Fibroblast of lung (primary cell): ENCODE results near the gene CDH15. TPM values are rescaled to one million over a fixed set of nuclear protein-coding genes. Genes with fewer than 3 reads are reported as not detected.
A peak's percentile ranks its signal among the peaks of the same experiment; 100 is the strongest.

Experiments used
- DNase-seq, 2 donors: peaks; one replicate each; pipeline versions ENCODE4 v3.0.0 to v3.0.0-alpha.2; 2010; ENCODE audit warnings: low read depth in 2 of 2
- H2AFZ ChIP-seq: 2 replicates; pipeline ENCODE4 v1.5.1; 2012; ENCODE audit warnings: low read length, control low read depth, inconsistent platforms
- H3K27ac ChIP-seq: 2 replicates; pipeline ENCODE4 v1.5.1; 2011; ENCODE audit warnings: low read length, control low read depth; ENCODE audit not compliant: insufficient read depth
- H3K27me3 ChIP-seq: 2 replicates; pipeline ENCODE4 v1.5.1; 2011; ENCODE audit warnings: mild to moderate bottlenecking, low read length; ENCODE audit not compliant: control insufficient read depth, insufficient read depth
- H3K36me3 ChIP-seq: 2 replicates; pipeline ENCODE4 v1.5.1; 2011; ENCODE audit warnings: low read length; ENCODE audit not compliant: control insufficient read depth, insufficient read depth
- H3K4me1 ChIP-seq: 2 replicates; pipeline ENCODE4 v1.5.1; 2011; ENCODE audit warnings: low read length; ENCODE audit not compliant: control insufficient read depth, insufficient read depth; ENCODE audit errors: extremely low read depth
- H3K4me2 ChIP-seq: 2 replicates; pipeline ENCODE4 v1.5.1; 2011; ENCODE audit warnings: low read length, control low read depth; ENCODE audit not compliant: insufficient read depth; ENCODE audit errors: extremely low read depth
- H3K4me3 ChIP-seq, 4 experiments: fragments of 200-600 bp in 1 of 4; sonication (generic) in 1 of 4; replicated peaks in 1 of 4; 2 replicates each; pipeline ENCODE4 v1.5.1; 2011 to 2016; ENCODE audit warnings: low read length in 4 of 4, low read depth in 3 of 4, mild to moderate bottlenecking in 3 of 4, control low read depth in 2 of 4, inconsistent platforms in 1 of 4, mixed read lengths in 1 of 4; ENCODE audit not compliant: insufficient read depth in 1 of 4; ENCODE audit errors: control extremely low read depth in 1 of 4
- H3K79me2 ChIP-seq: 2 replicates; pipeline ENCODE4 v1.5.1; 2012; ENCODE audit warnings: mild to moderate bottlenecking, low read length, inconsistent platforms; ENCODE audit not compliant: control insufficient read depth, insufficient read depth
- H3K9ac ChIP-seq: 2 replicates; pipeline ENCODE4 v1.5.1; 2011; ENCODE audit warnings: mild to moderate bottlenecking, low read length, control low read depth; ENCODE audit not compliant: insufficient read depth
- H3K9me3 ChIP-seq: 2 replicates; pipeline ENCODE4 v1.5.1; 2012; ENCODE audit warnings: low read depth, low read length; ENCODE audit not compliant: control insufficient read depth, insufficient read depth
- H4K20me1 ChIP-seq: 2 replicates; pipeline ENCODE4 v1.5.1; 2011; ENCODE audit warnings: low read length; ENCODE audit not compliant: control insufficient read depth, insufficient read depth; ENCODE audit errors: extremely low read depth
- CTCF ChIP-seq, 2 donors: IDR thresholded peaks in 1 of 2; conservative IDR thresholded peaks in 1 of 2; 1 replicate in 1 of 2; 2 replicates in 1 of 2; pipeline ENCODE4 v1.5.1; 2011 to 2012; ENCODE audit warnings: low read length in 2 of 2, control low read depth in 1 of 2, inconsistent platforms in 1 of 2, low read depth in 1 of 2, mild to moderate bottlenecking in 1 of 2
- EZH2 ChIP-seq: IDR thresholded peaks from 2 replicates; pipeline ENCODE4 v1.5.1; 2012; ENCODE audit warnings: low read length, control low read depth, mild to moderate bottlenecking; ENCODE audit errors: missing control alignments
- polyA plus RNA-seq, 2 donors: library from polyadenylated mRNA; depleted of rRNA in 1 of 2; stranded (reverse) in 1 of 2; unstranded in 1 of 2; fragments of >200 nt; gene quantifications; 2 replicates each; pipeline ENCODE4 v1.2.1, GENCODE V29; 2011 to 2012; ENCODE audit warnings: missing spikeins in 1 of 2
- total RNA-seq: library from RNA; depleted of rRNA; stranded (reverse); fragments of >200 nt; gene quantifications from 2 replicates; pipeline ENCODE4 v1.2.1, GENCODE V29; 2014

The CDH15 gene
- total and polyA plus RNA-seq, 2 donors (not counting 1 experiment from before 2014, with no cell fraction given): 0.10 to 0.99 TPM

DNA sequence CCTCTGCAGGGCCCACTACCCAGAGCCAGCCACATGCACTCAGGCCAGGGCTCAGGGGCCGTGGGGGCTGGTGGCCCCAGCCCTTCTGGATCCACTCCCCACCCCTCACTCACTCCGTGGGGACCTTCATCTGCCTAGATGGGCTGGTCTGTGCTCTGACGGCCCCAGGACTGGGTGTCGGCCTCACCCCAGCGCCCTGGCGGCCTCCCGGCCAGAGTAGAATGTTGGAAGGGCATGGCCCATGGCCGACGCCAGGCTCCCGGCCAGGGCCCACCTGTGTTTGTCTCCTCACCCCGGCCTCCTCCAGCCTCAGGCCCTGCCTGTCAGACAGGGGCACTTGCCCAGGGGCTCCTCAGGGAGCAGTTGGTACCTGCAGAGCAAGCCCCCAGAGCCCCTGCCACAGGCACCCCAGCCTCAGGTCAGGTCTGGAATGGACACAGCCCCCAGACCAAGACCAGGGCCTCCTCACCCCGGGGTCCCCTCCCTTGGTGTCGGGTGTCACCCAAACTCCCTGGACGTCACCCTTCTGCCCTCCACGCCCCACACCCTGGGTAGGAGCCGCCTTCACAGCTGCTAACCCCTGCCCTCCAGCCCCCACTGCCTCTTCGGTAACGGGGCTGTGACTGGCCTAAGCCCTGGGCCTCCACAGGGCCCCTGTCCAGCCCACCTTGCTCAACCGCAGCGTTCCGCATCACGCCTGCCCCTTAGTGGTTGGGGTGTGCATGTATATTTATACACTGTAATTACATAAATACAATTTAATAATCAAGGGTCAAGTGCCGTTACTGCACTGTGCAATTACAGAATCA lies 3.0 kb upstream of the CDH15 start:
- Histone ChIP-seq H3K4me3 (no peak overlapping the region), H2AFZ (no peak overlapping the region), H3K36me3 (no peaks in the 10 kb centered on the region), H3K9me3 (no peaks in the 10 kb centered on the region), H3K4me2 (no peak overlapping the region), H4K20me1 (no peaks in the 10 kb centered on the region), H3K4me1 (peaks cover 7% of the 10 kb centered on the region), H3K27ac (no peak overlapping the region), H3K9ac (no peak overlapping the region), H3K27me3 (no peaks in the 10 kb centered on the region), H3K79me2 (no peaks in the 10 kb centered on the region)
- no peak for DNase-seq
- TF ChIP-seq EZH2: no peak
- peak in 1 of 2 donors; percentile 7 for TF ChIP-seq CTCF (conservative IDR thresholded peaks at IDR 0.05 in 1 of 2, IDR thresholded peaks at IDR 0.05 in 1 of 2; ENCODE audit: low read depth in 1 of 2, low read length in 2 of 2)

- Histone ChIP-seq H3K9me3 (no peaks in the 10 kb centered on the region), H3K36me3 (no peaks in the 10 kb centered on the region), H4K20me1 (no peaks in the 10 kb centered on the region), H3K27ac (no peak overlapping the region), H3K79me2 (no peaks in the 10 kb centered on the region), H3K4me1 (peaks cover 7% of the 10 kb centered on the region), H3K4me3 (no peak overlapping the region), H3K27me3 (no peaks in the 10 kb centered on the region), H3K4me2 (no peak overlapping the region), H3K9ac (no peak overlapping the region), H2AFZ (no peak overlapping the region)
- no peak for DNase-seq
- TF ChIP-seq EZH2 (no peak), CTCF (conservative IDR thresholded peaks at IDR 0.05 in 1 of 2, IDR thresholded peaks at IDR 0.05 in 1 of 2; ENCODE audit: low read depth in 1 of 2, low read length in 2 of 2) (no peak)
Observed at GRCh38 chr16:89169778-89170177, 1.8 kb upstream of the CDH15 start.

GRCh38 chr16:89170346-89171215 lies 967 bp upstream of the CDH15 start:
- peak overlapping the region in 1 of 4 experiments; percentile 10 for H3K4me3 ChIP-seq
- H3K79me2 ChIP-seq: no peaks in the 10 kb centered on the region
- peaks cover 7% of the 10 kb centered on the region for H3K4me1 ChIP-seq
- peak overlapping the region; percentile 68 for H3K4me2 ChIP-seq
- H2AFZ ChIP-seq: no peak overlapping the region
- TF ChIP-seq EZH2 (no peak), CTCF (conservative IDR thresholded peaks at IDR 0.05 in 1 of 2, IDR thresholded peaks at IDR 0.05 in 1 of 2; ENCODE audit: low read depth in 1 of 2, low read length in 2 of 2) (no peak)
- no peaks in the 10 kb centered on the region for H4K20me1 ChIP-seq
- H3K36me3 ChIP-seq: no peaks in the 10 kb centered on the region
- H3K27me3 ChIP-seq: no peaks in the 10 kb centered on the region
- no peaks in the 10 kb centered on the region for H3K9me3 ChIP-seq
- no peak overlapping the region for H3K27ac ChIP-seq
- no peak for DNase-seq
- no peak overlapping the region for H3K9ac ChIP-seq
